M059J (cell line): ENCODE measurements around the gene VAMP2. TPM values are rescaled to one million over a fixed set of nuclear protein-coding genes. Genes with fewer than 3 reads are reported as not detected.

Source experiments
- DNase-seq: peaks from one replicate; pipeline ENCODE4 v3.0.0-alpha.2; 2012; ENCODE audit warnings: low read depth
- total RNA-seq: library from RNA; depleted of rRNA; stranded (reverse); fragments of >200 nt; shearing (Covaris generic); gene quantifications from 2 replicates; pipeline ENCODE4 v1.2.3, GENCODE V29; 2014; rRNA removed

Gene VAMP2, protein sequence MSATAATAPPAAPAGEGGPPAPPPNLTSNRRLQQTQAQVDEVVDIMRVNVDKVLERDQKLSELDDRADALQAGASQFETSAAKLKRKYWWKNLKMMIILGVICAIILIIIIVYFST
- 3.8 and 4.4 TPM in 2 replicates for total RNA-seq

DNA sequence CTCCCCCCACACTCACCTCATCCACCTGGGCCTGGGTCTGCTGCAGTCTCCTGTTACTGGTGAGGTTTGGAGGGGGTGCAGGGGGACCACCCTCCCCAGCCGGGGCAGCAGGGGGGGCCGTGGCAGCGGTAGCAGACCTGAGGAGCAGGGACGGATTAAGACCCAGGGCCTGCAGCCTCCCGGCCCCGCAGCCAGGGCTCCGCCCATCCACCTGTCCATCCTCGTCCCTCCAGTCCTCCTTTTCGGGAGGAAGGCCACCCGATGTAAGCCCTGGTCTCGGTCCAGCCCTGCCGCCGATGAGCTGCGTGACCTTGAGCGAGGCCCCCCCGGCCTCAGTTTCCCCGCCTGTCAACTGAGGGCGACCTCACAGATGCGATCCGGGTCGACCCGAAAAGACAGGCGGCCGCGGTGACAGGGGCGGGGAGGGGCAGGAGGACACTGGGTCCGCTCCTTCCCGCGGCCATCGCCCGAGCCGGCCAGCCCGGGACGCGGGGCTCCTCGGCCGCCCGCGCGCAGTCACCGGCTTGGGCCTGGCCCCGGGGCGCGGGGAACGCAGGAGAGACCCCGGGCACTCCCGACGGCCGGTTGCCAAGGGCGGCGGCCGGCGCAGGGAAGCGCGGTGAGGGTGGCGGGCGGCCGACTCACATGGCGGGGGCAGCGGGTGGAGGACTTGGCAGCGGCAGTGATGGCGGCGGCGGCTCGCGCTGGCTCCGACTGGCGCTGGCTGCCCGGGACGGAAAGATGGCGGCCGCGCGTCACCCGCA is at the start of gene VAMP2:
VAMP2 (minus strand) TSS at position 716 of the 764 bp plus-strand sequence; CDS start at position 647, 69 bp downstream.
- DNase-seq: peak; percentile 56

DNA sequence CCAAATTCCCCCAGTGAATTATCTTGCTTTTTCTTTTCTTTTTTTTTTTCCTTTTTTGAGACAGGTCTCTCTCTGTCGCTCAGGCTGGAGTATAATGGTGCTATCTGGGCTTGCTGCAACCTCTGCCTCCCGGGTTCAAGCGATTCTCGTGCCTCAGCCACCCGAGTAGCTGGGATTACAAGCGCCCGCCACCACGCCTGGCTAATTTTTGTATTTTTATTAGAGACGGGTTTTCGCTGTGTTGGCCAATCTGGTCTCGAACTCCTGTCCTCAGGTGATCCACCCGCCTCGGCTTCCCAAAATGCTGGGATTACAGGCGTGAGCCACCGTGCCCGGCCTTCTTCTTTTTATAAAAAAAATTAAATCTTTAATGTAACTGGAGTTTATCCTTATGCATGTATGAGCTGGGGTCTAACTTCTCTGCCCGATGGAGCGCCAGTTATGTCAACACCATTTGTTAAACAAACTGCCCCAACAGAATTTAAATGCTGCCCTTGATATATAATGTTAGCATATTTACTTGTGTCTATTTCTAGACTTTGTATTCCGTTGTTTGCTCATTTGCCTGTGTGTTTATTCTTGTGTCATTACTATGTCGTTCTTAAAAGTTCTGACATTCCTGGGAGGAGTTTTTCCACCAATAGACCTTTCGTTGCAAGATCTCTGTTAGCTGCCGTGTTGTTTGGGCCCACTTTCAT is 48.2 kb upstream of the VAMP2 start:
- no peak for DNase-seq

DNA sequence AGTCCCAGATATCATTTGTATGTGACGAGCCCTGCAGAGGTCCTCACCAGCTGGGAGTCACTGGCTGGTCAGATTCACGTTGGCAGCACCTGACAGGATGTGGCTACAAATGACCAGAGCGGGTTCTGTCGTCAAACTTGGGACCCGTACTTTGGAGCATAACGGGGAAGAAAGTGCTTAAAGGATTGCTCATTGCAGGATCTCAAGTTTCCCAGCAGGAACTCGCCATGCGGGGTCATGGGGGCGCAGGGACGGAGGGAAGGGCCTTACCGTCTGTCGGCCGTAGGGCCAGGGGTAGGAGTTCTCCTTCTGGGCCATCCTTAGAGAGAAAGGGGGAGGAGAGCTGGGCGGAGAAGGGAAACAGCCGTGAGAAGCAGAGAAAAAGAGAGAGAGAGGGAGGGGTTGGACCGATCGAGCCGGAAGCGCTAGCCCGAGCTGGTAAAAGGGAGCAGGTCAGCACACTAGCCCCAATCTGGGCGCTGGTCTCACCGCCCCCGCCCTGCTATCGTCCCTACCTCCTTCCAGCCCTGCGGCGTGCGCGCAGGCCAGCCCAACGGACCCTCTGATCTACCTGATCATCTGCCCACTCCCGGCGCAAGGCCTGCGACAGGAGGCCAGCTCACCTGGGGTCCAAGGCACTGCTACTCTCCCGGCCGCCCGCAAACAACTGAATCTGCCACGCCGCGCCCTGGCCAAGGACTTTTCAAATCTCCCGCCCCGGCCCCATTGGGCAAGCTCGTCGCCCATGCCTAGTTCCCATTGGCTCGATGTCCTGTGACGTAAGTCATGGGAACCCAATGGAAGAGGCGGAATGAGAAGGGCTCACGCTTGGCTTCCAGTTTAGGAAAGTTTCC is 47.4 kb upstream of the VAMP2 start, which contains the start of gene AURKB:
AURKB (minus strand) TSS at position 669 of the 854 bp plus-strand sequence; CDS start at position 318, 351 bp downstream.
- DNase-seq: peak; percentile 98

DNA sequence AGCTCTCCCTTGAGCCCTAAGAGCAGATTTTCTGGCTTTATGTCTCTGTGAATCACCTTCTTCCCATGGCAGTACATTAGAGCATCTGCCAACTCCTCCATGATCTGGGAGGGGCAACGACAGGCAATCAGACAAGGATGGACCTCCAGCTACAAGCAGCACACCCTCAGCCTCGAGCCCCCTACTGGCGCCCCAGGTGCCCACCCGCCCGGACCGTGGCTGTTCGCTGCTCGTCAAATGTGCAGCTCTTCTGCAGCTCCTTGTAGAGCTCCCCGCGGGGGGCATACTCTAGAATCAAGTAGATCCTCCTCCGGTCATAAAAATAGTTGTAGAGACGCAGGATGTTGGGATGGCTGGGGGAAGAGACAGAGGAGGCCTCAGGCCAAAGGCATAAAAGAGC is 43.8 kb upstream of the VAMP2 start:
- no peak for DNase-seq

DNA sequence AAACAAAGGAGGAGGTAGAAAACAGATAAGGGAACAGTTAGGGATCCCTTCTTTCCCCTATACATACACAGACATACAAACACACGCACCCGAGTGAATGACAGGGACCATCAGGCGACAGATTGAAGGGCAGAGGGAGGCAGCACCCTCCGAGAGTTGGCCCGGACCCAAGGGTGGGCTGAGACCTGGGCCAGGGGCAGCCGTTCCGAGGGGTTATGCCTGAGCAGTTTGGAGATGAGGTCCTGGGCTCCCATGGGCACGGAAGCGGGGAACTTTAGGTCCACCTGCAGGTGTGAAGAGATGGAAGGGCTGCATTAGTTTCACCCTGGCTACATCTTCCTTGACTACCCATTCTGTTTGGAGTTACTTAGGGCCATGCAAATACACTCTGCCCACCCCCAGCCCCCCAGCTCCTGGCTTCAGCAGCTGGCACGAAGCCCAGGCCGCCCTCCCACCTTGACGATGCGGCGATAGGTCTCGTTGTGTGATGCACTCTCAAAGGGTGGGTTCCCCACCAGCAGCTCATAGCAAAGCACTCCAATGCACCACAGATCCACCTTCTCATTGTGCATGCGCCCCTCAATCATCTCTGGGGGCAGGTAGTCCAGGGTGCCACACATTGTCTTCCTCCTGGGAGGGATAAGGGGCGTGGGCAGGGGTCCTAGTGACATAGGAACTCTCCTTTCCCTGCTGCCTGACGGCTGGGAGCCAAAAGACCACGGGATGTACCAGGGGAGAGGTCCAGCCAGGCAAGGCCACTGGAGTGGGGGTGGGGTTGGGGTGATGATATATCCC is 42.2 kb upstream of the VAMP2 start:
- no peak for DNase-seq

DNA sequence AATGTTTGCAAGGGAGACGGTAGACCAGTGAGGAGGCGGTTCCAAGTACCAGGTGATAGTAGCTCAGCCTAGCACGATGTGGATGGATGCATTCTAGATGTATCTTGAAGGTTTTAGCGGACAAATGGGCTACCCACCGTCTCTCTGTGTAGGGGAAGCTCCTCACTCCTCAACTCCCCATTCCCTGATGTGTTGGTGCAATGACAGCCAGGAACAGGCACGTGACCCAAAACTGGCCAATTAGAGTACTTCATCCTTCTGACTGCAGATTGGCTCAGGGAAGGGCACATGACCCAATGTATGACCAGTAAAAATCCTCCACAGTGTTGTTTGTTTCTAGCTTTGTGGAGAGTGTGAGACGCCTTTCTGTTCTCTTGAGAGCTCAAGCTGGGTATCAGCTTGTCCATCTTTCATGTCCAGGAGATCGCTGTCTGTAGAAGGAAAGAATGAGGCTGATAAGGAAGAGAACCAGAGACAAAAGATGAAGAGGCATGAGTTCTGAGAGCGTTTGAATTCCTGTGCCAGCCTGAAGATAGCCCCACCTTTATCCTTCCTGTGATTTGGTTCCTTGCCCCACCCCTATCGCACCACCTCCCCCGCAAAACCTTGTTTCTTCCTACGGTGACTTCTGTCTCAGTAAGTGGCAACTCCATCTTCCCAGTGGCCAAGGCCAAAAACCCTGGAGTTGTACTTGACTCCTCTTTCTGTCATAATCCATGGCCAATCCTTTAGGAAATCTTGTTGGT is 29.5 kb upstream of the VAMP2 start:
- DNase-seq: peak; percentile 62

DNA sequence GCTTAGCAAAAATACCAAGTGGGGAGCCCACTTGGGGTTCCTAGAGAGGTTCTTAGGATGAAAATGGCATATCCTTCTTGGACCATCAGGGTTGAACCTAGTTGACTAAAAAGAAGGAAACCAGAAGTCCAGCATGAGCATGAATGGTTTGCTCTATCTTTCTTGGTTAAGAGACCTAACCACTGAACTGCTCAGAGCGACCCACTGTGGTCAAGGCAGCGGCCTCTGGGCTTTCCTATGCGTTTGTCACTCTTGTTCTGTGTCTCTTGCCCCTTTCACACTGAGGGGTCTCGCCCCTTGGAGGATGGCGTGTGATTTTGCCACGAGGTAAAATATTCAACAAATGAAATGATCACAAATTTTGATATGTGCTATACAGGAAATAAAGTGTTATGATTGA is 27.8 kb upstream of the VAMP2 start:
- DNase-seq: no peak

DNA sequence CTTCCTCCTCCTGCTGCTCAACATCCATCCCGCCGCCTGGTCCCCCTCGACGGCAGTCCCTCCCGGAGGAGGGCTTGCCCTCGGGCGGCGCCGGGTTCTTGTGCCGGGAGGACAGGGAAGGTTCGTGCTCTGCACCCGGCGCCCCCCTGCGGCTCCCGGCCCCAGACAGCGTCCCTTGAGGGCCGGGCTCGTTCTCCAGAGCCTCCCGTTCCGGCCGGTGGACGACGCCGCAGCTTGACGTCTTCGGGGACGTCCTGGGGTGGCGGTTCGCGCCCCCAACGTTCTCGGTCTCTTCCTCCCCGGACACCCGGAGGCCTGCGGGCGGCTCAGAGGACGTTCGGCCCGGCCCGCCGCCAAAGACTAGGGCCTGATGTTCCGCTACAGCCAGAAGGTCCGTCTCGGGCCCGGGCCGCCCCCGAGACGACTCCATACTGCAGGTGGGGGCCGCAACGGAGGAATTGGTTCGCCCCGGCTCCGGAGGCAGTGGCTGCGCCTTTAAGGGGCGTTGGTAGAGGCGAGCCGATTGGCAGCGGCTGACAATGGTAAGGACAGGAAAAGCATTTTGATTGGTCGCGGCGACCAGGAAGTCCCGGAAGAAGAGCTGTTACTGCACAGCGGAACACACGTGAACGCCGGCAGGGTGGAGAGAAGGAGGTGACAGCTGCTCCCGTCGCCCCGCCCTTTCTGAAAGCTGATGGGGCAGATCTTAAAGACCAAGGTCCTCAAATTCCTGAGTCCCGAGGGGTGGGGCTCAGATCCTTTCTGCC is 27.1 kb upstream of the VAMP2 start, which contains the start of gene BORCS6:
BORCS6 (minus strand) TSS at position 470 of the 767 bp plus-strand sequence; CDS start at position 430, 40 bp downstream.
- peak; percentile 99 for DNase-seq

DNA sequence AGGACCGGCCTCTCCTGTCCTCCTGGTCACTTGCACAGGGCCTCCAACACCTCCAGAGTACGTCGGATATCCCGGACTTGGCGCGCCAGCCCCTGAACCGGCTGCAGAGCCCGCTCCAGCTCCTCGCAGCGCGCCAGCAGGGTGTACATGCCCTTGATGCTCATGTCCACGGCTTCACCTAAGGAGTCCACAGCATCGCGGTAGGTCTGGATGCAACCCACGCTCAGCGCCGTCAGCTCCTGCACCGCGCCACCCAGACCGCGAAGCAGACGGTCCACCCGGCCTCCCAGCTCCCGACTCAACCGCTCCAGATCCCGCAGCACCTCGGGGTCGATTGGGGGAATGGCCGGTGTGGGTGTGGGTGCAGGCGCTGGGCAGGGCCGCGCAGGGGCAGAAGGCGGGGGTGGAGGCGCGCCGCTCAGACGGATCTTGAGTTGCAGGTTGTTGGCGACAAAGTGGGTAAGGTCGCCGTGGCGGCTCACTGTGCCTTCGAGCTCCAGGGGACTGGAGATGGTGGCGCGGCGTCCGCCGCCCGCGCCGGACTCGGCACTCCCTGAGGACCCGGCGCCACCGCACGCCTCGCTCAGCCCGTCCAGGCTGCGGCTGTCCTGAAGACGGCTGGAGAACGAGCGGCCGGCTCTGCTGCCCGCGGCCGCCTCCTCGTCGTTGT is 26.4 kb upstream of the VAMP2 start:
- no peak for DNase-seq

DNA sequence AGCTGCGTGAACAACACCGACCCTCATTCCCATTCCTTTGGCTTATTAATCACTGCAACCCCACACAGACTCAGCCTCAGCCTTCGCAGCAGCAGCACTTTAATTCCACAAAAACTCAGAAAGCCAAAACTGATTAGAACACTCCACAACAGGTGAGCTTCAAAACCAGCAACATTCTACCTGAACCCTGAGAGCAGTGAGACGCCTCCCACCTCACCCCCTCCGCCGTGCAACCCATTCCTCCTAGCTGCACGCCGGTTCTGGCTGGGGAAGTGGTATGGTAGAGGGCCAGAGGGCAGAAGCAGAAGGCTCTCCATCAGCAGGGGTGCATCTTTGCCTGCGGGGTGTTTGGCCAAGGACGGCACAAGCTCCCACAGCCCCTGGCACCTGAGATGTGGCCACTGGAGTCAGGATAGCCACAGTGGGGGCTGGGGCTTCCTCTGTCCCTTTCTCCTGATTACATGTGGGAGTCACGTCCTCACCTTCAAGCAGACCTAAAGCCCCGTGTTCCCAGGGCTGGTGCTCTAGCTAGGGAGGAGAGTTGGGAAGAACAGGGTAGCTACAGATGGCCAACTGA is 25.6 kb upstream of the VAMP2 start:
- DNase-seq: no peak

DNA sequence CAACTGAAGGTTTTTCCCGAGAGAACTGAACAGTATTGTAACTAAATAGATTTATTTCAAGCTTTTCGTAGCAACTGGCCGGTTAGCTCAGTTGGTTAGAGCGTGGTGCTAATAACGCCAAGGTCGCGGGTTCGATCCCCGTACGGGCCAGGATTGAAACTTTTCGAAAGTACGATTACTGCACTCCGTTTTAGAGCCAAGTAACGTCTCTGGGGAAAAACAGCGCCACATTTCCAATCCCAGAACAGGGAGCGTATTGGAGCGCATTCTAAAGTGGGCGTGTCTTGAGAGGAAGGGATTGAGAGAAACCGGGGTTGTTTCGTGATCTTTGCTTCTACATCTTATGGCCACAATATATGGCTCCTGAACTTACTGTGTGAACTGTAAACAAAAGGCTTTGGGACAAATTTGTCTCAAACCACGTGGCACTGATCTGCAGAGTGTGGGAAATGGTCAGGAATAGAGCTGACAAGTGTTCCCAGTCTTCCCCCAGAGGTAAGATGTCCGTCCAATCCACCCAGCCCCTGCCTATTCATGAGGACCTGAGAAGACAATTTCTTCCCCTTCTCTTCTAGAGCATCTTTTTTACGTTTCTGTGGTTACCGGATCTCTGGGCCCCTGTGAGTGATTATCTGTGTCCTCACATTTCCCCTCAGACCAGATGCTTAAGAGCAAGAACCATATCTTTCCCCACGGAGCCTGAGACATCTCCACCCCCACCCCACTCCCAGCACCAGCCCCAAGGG is 24.9 kb upstream of the VAMP2 start:
- DNase-seq: peak; percentile 99

DNA sequence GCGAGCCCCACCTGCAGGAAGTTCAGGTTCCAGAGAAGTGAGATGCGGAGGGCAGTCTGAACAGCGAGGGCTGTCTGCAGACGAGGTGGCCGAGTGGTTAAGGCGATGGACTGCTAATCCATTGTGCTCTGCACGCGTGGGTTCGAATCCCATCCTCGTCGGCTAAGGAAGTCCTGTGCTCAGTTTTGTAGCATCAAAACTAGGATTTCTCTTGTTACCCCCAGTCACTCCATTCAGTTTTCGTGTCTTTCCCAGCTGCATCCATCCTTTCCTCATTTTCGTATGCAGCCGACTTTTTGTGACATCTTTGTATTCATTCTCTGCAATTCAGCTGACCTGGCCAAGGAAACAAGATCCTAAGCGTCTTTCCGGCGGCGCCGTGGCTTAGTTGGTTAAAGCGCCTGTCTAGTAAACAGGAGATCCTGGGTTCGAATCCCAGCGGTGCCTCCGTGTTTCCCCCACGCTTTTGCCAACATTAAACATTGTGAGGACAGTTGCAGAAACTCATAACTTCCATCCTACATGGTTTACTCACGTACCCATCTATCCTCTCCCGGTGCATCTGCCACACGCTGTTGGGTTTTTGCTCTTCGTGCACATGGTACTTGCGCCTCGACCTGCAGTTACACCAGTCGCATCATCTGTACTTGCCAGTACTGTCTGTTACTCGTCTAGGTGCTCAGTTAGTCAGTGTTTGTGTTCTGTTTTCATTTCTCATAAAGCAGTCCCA is 24.2 kb upstream of the VAMP2 start:
- DNase-seq: peak; percentile 92

DNA sequence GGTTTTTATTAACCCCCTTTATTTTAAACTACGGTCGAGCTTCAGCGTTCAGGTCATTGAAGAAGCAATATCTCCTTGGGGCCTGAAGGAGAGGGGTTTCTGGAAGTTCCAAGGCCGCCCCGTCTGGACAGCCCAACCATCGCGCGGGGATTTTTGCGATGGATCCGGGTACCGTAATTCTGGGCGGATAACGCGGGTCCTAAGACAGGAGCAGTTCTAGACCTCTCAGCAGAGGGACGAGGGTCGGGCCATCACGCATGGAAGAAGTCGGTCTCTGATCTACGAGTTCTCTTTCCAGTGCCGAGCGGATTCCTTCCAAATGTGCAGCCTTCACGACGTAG is 23.7 kb upstream of the VAMP2 start:
- no peak for DNase-seq

DNA sequence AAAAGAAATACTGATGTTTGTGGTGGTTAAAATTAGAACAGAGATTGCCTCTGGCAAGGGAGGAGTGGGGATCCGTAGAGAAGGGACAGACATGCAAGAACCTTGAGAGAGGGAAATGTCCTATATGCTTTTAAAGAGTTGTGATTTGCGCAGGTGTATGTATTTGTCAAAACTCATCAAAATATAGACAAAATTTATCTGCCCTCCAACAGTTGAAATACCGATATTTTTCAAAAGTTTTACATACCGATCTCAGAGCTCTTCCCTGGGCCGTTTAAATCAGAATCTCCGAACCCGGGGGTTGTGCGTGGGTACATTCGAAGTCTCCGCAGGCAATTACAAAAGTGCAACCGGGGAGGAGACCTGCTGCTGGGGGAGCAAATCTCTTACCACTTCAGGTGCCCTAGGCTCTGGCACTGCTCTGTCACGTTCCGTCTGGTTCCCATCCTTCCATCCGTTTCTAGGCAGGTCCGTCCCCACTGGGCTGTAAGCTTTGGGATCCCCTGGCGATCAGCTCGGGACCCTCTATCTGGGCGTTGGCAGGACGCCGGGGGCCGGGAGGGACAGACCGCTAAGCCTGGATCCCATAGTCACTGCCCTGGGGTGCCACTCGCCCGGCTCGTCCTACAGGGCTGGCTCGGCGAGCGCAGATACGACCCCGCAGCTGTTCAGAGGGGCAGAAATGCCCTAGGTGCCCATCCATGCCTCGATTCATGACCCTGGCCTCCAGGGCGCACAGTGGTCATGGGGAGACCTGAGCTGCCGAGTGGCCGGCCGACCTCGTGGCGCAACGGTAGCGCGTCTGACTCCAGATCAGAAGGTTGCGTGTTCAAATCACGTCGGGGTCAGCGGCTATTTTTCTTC is 23.1 kb upstream of the VAMP2 start:
- DNase-seq: peak; percentile 72

DNA sequence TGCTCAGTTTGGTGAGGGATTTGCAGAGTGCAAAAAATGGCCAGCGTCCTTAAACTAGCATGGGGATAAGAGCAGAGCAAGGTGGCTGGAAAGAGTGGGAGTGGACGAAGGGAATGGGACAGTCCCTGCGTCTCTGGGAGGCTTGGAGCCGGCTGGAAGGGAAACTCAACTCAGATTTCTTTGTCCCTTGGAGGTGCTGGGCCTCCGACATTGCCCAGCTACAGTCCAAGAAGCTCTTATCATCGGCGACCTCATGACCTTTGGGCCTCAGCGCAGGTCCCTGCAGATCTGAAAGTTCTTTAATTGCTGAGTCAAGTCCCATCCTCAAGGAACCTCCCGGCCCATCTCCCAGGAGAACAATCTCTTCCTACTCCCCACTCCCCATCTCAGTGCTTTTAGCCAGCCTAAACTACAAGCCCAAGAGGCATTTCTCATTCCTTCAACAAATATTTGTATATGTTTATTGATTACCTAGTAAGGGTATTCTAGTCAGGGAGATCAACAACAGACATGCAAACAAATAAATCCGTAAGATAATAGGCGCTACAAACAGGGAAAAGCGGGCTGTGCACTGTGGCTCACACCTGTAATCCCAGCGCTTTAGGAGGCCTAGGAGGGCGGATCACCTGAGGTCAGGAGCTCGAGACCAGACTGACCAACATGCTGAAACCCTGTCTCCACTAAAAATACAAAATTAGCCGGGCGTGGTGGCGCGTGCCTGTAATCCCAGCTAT is 14.4 kb upstream of the VAMP2 start:
- no peak for DNase-seq
